HG03064 (cell line): ENCODE data around the gene ETAA1.

Experiments used
- ATAC-seq: cut with Tn5 transposase; IDR thresholded peaks from one replicate; pipeline ENCODE4 v1.9.1; 2021; ENCODE audit warnings: low read depth; ENCODE audit not compliant: unreplicated experiment

Gene ETAA1

GRCh38 chr2:67436221-67436620, 39.1 kb downstream of the ETAA1 start:
- ATAC-seq = no peak

GRCh38 chr2:67437114-67437513, 40.0 kb downstream of the ETAA1 start:
- no peak for ATAC-seq

GRCh38 chr2:67438337-67438736, 41.2 kb downstream of the ETAA1 start:
- ATAC-seq = no peak

GRCh38 chr2:67445652-67446268, 48.6 kb downstream of the ETAA1 start:
- ATAC-seq = no peak

GRCh38 chr2:67446491-67446911, 49.4 kb downstream of the ETAA1 start:
- no peak for ATAC-seq

GRCh38 chr2:67448648-67449047, 51.5 kb downstream of the ETAA1 start:
- no peak for ATAC-seq

- no peak for ATAC-seq
Observed at GRCh38 chr2:67451086-67451832, 54.1 kb downstream of the ETAA1 start.

- ATAC-seq = no peak
Observed at GRCh38 chr2:67453310-67453709, 56.2 kb downstream of the ETAA1 start.

- no peak for ATAC-seq
Observed at GRCh38 chr2:67455219-67456142, 58.3 kb downstream of the ETAA1 start.

- no peak for ATAC-seq
Observed at GRCh38 chr2:67456428-67456827, 59.3 kb downstream of the ETAA1 start.

GRCh38 chr2:67457699-67458098, 60.6 kb downstream of the ETAA1 start:
- no peak for ATAC-seq

- no peak for ATAC-seq
Observed at GRCh38 chr2:67459761-67460160, 62.6 kb downstream of the ETAA1 start.
